Vagina (tissue), 2 donors: Measurements from ENCODE around the gene SLC17A7.

ENCODE experiments used
- POLR2A ChIP-seq, 2 donors: fragments of 450-650 bp; IDR thresholded peaks; one replicate each; pipeline ENCODE4 v1.6.1; 2017; ENCODE audit warnings: antibody characterized with exemption in 2 of 2, mild to moderate bottlenecking in 2 of 2, moderate library complexity in 2 of 2
- TF ChIP-seq, protein P1 (sequence below), 3 experiments: fragments of 450-650 bp in 2 of 3; fragments of 200-600 bp in 1 of 3; sonication (generic) in 1 of 3; IDR thresholded peaks; one replicate each; pipeline ENCODE4 v1.5.1; 2017 to 2019; ENCODE audit warnings: antibody characterized with exemption in 3 of 3, mild to moderate bottlenecking in 2 of 3, moderate library complexity in 2 of 3

GRCh38 chr19:49439836-49440235 is 1.5 kb downstream of the SLC17A7 start:
- TF ChIP-seq, protein P1, sequence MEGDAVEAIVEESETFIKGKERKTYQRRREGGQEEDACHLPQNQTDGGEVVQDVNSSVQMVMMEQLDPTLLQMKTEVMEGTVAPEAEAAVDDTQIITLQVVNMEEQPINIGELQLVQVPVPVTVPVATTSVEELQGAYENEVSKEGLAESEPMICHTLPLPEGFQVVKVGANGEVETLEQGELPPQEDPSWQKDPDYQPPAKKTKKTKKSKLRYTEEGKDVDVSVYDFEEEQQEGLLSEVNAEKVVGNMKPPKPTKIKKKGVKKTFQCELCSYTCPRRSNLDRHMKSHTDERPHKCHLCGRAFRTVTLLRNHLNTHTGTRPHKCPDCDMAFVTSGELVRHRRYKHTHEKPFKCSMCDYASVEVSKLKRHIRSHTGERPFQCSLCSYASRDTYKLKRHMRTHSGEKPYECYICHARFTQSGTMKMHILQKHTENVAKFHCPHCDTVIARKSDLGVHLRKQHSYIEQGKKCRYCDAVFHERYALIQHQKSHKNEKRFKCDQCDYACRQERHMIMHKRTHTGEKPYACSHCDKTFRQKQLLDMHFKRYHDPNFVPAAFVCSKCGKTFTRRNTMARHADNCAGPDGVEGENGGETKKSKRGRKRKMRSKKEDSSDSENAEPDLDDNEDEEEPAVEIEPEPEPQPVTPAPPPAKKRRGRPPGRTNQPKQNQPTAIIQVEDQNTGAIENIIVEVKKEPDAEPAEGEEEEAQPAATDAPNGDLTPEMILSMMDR (IDR thresholded peaks at IDR 0.05): no peak
- TF ChIP-seq POLR2A (IDR thresholded peaks at IDR 0.05): no peak
